Measurements from ENCODE around the gene SDK1. TPM values are rescaled to one million over a fixed set of nuclear protein-coding genes. Genes with fewer than 3 reads are reported as not detected.

The SDK1 gene
- total RNA-seq, 1 donor from 2014 or later, result 37.6 TPM

DNA sequence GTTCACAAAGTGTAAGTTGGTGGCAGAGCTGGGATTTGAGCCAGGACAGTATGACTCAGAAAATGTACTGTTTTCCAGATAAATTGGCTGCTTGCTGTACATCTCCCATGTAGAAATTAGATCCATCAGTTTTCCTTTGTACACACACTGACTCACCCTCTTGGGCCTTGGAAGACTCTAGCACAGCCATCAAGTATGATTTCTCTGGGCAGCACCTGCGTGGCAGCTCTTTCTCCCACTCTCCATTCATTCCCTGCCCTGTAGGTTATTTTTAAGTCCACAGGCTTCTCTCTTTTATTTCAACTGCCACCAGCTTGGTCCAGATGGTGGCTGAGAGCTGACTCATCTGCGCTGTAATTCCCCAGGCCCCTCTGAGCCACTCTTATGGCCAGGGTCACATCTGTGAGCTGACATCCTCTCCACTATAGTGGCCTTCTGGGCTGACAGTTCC is 28.3 kb upstream of the SDK1 start:
- H3K36me3 Mint-ChIP-seq (ENCODE audit: insufficient read depth), result no peaks in the 10 kb centered on the region
- DNase-seq (ENCODE audit: low spot score, unreplicated experiment), result no peak
- peaks cover 12% of the 10 kb centered on the region for H3K27me3 Mint-ChIP-seq
- TF ChIP-seq, protein P1, sequence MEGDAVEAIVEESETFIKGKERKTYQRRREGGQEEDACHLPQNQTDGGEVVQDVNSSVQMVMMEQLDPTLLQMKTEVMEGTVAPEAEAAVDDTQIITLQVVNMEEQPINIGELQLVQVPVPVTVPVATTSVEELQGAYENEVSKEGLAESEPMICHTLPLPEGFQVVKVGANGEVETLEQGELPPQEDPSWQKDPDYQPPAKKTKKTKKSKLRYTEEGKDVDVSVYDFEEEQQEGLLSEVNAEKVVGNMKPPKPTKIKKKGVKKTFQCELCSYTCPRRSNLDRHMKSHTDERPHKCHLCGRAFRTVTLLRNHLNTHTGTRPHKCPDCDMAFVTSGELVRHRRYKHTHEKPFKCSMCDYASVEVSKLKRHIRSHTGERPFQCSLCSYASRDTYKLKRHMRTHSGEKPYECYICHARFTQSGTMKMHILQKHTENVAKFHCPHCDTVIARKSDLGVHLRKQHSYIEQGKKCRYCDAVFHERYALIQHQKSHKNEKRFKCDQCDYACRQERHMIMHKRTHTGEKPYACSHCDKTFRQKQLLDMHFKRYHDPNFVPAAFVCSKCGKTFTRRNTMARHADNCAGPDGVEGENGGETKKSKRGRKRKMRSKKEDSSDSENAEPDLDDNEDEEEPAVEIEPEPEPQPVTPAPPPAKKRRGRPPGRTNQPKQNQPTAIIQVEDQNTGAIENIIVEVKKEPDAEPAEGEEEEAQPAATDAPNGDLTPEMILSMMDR (IDR thresholded peaks at IDR 0.05; ENCODE audit: unreplicated experiment), result no peak
- H3K4me3 Mint-ChIP-seq (ENCODE audit: low read depth), result no peak overlapping the region
- no peaks in the 10 kb centered on the region for H3K4me1 Mint-ChIP-seq (ENCODE audit: low read depth)
- no peaks in the 10 kb centered on the region for H3K9me3 Mint-ChIP-seq (ENCODE audit: low read depth)
- H3K27ac Mint-ChIP-seq, result no peak overlapping the region

GRCh38 chr7:3274131-3274530 is 26.9 kb upstream of the SDK1 start:
- Mint-ChIP-seq H3K9me3 (ENCODE audit: low read depth) (no peaks in the 10 kb centered on the region), H3K27me3 (peaks cover 11% of the 10 kb centered on the region), H3K36me3 (ENCODE audit: insufficient read depth) (no peaks in the 10 kb centered on the region), H3K4me3 (ENCODE audit: low read depth) (no peak overlapping the region), H3K27ac (no peak overlapping the region), H3K4me1 (ENCODE audit: low read depth) (no peaks in the 10 kb centered on the region)
- TF ChIP-seq, protein P1 (IDR thresholded peaks at IDR 0.05; ENCODE audit: unreplicated experiment), result no peak
- no peak for DNase-seq (ENCODE audit: low spot score, unreplicated experiment)

DNA sequence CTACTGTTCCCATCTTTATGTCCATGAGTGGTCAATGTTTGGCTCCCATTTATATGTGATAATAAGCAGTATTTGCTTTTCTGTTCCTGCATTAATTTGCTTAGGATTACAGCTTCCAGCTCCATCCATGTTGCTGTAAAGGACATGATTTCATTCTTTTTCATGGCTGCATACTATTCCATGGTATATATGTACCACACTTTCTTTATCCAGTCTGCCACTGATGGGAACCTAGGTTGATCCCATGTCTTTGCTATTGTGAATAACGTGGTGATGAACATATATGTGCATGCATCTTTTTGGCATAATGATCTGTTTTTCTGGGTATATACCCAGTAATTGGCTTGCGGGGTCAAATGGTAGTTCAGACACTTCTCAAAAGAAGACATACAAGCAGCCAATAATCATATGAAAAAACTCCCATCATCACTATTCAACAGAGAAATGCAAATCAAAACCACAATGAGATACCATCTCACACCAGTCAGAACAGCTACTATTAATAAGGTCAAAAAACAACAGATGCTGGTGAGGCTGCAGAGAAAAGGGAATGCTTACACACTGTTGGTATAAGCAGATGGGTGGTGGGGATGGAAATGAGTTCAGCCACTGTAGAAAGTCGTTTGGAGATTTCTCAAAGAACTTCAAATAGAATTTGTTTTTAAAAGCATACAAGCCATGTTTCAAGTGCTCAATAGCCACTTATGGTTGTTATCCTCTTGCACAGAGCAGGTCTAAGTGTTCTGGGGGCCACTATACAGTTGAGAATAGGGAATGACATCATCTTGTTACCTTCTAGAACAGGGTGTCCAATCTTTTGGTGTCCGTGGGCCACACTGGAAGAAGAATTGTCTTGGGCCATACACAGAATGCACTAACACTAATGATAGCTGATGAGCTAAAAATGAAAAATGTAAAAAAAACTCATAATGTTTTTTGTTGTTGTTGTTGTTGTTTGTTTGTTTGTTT is 23.2 kb upstream of the SDK1 start:
- H3K27me3 Mint-ChIP-seq, result peaks cover 21% of the 10 kb centered on the region
- DNase-seq (ENCODE audit: low spot score, unreplicated experiment), result no peak
- no peaks in the 10 kb centered on the region for H3K36me3 Mint-ChIP-seq (ENCODE audit: insufficient read depth)
- no peak overlapping the region for H3K4me3 Mint-ChIP-seq (ENCODE audit: low read depth)
- H3K4me1 Mint-ChIP-seq (ENCODE audit: low read depth), result no peaks in the 10 kb centered on the region
- no peak overlapping the region for H3K27ac Mint-ChIP-seq
- TF ChIP-seq, protein P1 (IDR thresholded peaks at IDR 0.05; ENCODE audit: unreplicated experiment), result no peak
- H3K9me3 Mint-ChIP-seq (ENCODE audit: low read depth), result no peaks in the 10 kb centered on the region

DNA sequence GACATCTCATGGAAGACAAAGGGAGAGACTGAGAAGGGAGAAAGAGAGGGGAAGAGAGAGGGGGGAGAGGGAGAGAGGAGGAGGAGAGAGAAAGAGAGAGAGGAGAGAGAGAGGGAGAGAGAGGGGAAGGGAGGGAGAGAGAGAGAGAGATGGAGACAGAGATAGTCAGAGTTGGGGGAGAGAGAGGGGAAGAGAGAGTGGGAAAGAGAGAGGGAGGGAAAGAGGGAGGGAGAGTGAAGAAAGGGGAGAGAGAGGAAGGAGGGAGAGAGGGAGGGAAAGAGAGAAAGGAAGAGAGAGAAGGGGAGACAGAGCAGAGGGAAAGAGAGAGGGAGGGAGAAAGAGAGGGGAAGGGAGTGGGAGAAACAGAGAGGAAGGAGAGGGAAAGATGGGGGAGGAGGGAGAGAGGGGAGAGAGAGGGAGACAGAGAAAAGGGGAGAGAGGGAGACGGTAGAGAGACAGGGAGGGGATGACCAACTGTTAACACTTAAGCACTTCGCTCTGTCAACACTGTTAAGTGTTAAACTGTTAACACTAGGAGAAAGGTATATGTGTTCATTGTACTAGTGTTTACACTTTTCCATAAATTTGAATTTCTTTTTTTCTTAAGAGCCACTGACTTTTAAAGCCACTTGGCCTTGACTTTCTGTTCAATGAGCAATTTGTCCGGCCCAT is 21.8 kb upstream of the SDK1 start:
- Mint-ChIP-seq H3K36me3 (ENCODE audit: insufficient read depth) (no peaks in the 10 kb centered on the region), H3K4me1 (ENCODE audit: low read depth) (no peaks in the 10 kb centered on the region), H3K9me3 (ENCODE audit: low read depth) (no peaks in the 10 kb centered on the region), H3K4me3 (ENCODE audit: low read depth) (no peak overlapping the region), H3K27ac (no peak overlapping the region), H3K27me3 (peaks cover 18% of the 10 kb centered on the region)
- DNase-seq (ENCODE audit: low spot score, unreplicated experiment), result no peak
- TF ChIP-seq, protein P1 (IDR thresholded peaks at IDR 0.05; ENCODE audit: unreplicated experiment), result no peak

DNA sequence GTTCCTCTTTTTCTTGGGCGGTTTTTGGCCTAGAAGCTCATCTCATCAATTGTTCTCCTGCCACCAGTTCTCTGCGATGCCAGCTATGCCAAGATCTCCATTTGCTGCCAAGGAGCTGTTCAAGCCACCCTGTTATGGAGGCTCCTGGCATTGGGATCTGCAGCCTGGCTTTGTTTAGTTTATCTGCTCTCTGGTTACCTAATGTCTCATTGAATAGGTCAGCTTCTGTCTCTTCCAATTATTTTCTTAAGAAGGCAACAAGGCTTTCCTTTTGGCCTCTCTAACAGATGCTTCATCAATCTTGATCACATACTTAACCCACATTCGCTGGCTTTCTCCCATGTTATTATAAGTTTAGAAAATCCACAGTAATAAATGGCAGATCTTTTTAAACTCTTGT is 20.6 kb upstream of the SDK1 start:
- TF ChIP-seq, protein P1 (IDR thresholded peaks at IDR 0.05; ENCODE audit: unreplicated experiment), result no peak
- no peak for DNase-seq (ENCODE audit: low spot score, unreplicated experiment)
- Mint-ChIP-seq H3K27me3 (peaks cover 17% of the 10 kb centered on the region), H3K4me1 (ENCODE audit: low read depth) (no peaks in the 10 kb centered on the region), H3K9me3 (ENCODE audit: low read depth) (no peaks in the 10 kb centered on the region), H3K36me3 (ENCODE audit: insufficient read depth) (no peaks in the 10 kb centered on the region), H3K27ac (no peak overlapping the region), H3K4me3 (ENCODE audit: low read depth) (no peak overlapping the region)
